Activated CD4-positive, alpha-beta memory T cell treated with anti-CD3 and anti-CD28 coated beads for 36 hours (primary cell): ENCODE data around the gene MCF2L2. TPM values are rescaled to one million over a fixed set of nuclear protein-coding genes. Genes with fewer than 3 reads are reported as not detected.

Experiments
- CTCF ChIA-PET: fragments of 350-600 bp; sonication (Branson Sonifier 250); formaldehyde crosslinking; loops from one replicate; lab custom pipeline; 2021; ENCODE audit warnings: antibody characterized with exemption, inconsistent platforms; lab: Charles Lee
- POLR2A ChIA-PET: fragments of 350-600 bp; sonication (Branson Sonifier 250); formaldehyde crosslinking; loops from one replicate; lab custom pipeline; 2021; ENCODE audit warnings: antibody characterized with exemption; lab: Charles Lee
- DNase-seq: peaks from one replicate; pipeline ENCODE4 v3.0.0-alpha.2; 2020
- H3K27ac Mint-ChIP-seq: one replicate; pipeline ENCODE4 v1.8.0; 2021; ENCODE audit warnings: mixed read lengths
- H3K27me3 Mint-ChIP-seq: one replicate; pipeline ENCODE4 v1.8.0; 2021; ENCODE audit warnings: mixed read lengths
- H3K36me3 Mint-ChIP-seq: one replicate; pipeline ENCODE4 v1.8.0; 2021; ENCODE audit warnings: mixed read lengths
- H3K4me1 Mint-ChIP-seq: one replicate; pipeline ENCODE4 v1.8.0; 2021; ENCODE audit warnings: low read depth, mixed read lengths
- H3K4me3 Mint-ChIP-seq: one replicate; pipeline ENCODE4 v1.8.0; 2021; ENCODE audit warnings: mild to moderate bottlenecking, mixed read lengths
- H3K9me3 Mint-ChIP-seq: one replicate; pipeline ENCODE4 v1.8.0; 2021; ENCODE audit warnings: mixed read lengths
- intact Hi-C: fragments of 100-400 bp; cut with micrococcal nuclease; formaldehyde crosslinking; loops from one replicate; pipeline ENCODE4 v1.15.1; 2023
- total RNA-seq, 2 experiments: library from RNA; stranded (reverse); gene quantifications; one replicate each; pipeline ENCODE4 v1.2.3, GENCODE V29; 2021

Gene MCF2L2
- total RNA-seq, 2 experiments from 2014 or later: 3.9 to 4.7 TPM

GRCh38 chr3:183270344-183270743, 158.1 kb downstream of the MCF2L2 start:
- intact Hi-C loops: no loop called here
- Mint-ChIP-seq H3K4me1 (peaks cover 7% of the 10 kb centered on the region), H3K36me3 (peaks cover 18% of the 10 kb centered on the region), H3K27me3 (no peaks in the 10 kb centered on the region), H3K4me3 (no peak overlapping the region), H3K9me3 (no peaks in the 10 kb centered on the region), H3K27ac (no peak overlapping the region)
- ChIA-PET POLR2A (interaction anchor here (1.1 kb wide), 1 partner anchor 16 kb away, joined by 4 read pairs; no protein-coding TSS in a partner anchor), CTCF (no interaction called here)
- DNase-seq: no peak

- POLR2A ChIA-PET: no interaction called here
- no peak for DNase-seq
- H3K9me3 Mint-ChIP-seq: no peaks in the 10 kb centered on the region
- H3K27ac Mint-ChIP-seq: no peak overlapping the region
- H3K36me3 Mint-ChIP-seq: peaks cover 18% of the 10 kb centered on the region
- intact Hi-C loops: loop anchor here (5.0 kb wide), 1 partner anchor 368 kb away; the partner anchor contains the start of gene KLHL24
- H3K4me3 Mint-ChIP-seq: no peak overlapping the region
- CTCF ChIA-PET: no interaction called here
- peaks cover 1% of the 10 kb centered on the region for H3K4me1 Mint-ChIP-seq
- H3K27me3 Mint-ChIP-seq: no peaks in the 10 kb centered on the region
Observed at GRCh38 chr3:183269345-183269744, 159.1 kb downstream of the MCF2L2 start.

- ChIA-PET POLR2A (no interaction called here), CTCF (no interaction called here)
- Mint-ChIP-seq H3K9me3 (no peaks in the 10 kb centered on the region), H3K27me3 (no peaks in the 10 kb centered on the region), H3K4me3 (no peak overlapping the region), H3K4me1 (peaks cover 1% of the 10 kb centered on the region), H3K36me3 (peaks cover 16% of the 10 kb centered on the region), H3K27ac (no peak overlapping the region)
- intact Hi-C loops: loop anchor here (5.0 kb wide), 1 partner anchor 369 kb away; the partner anchor contains the start of gene KLHL24
- DNase-seq: peak; percentile 17
Observed at GRCh38 chr3:183268366-183268765, 160.1 kb downstream of the MCF2L2 start.

GRCh38 chr3:183267140-183267539, 161.3 kb downstream of the MCF2L2 start:
- Mint-ChIP-seq H3K9me3 (no peaks in the 10 kb centered on the region), H3K27me3 (no peaks in the 10 kb centered on the region), H3K4me1 (peaks cover 1% of the 10 kb centered on the region), H3K4me3 (no peak overlapping the region), H3K36me3 (peaks cover 13% of the 10 kb centered on the region), H3K27ac (no peak overlapping the region)
- intact Hi-C loops: loop anchor here (2.0 to 5.0 kb wide), 5 partner anchors 56 to 370 kb away; partner anchors contain the start of gene KLHL24
- POLR2A ChIA-PET: interaction anchor here (0.5 to 1.8 kb wide), 2 partner anchors 19 to 59 kb away, joined by 3 to 29 read pairs; no protein-coding TSS in a partner anchor
- no peak for DNase-seq
- CTCF ChIA-PET: no interaction called here

GRCh38 chr3:183266454-183266853, 162.0 kb downstream of the MCF2L2 start:
- DNase-seq: peak; percentile 43
- Mint-ChIP-seq H3K27me3 (no peaks in the 10 kb centered on the region), H3K36me3 (peaks cover 13% of the 10 kb centered on the region), H3K4me3 (peak overlapping the region; percentile 25), H3K4me1 (peaks cover 1% of the 10 kb centered on the region), H3K27ac (no peak overlapping the region), H3K9me3 (no peaks in the 10 kb centered on the region)
- intact Hi-C loops: loop anchor here (1.0 to 5.0 kb wide), 7 partner anchors 13 to 371 kb away; partner anchors contain the start of genes B3GNT5 and KLHL24
- ChIA-PET POLR2A (interaction anchor here (0.7 to 1.8 kb wide), 4 partner anchors 12 to 59 kb away, joined by 3 to 29 read pairs (median 5); partner anchors contain the start of gene B3GNT5), CTCF (interaction anchor here (1.0 to 1.8 kb wide), 6 partner anchors 13 to 119 kb away, joined by 3 to 11 read pairs (median 5); partner anchors contain the start of gene B3GNT5)

GRCh38 chr3:183265834-183266417, 162.5 kb downstream of the MCF2L2 start:
- no peak overlapping the region for H3K27ac Mint-ChIP-seq
- peak; percentile 71 for DNase-seq
- no peaks in the 10 kb centered on the region for H3K27me3 Mint-ChIP-seq
- intact Hi-C loops: loop anchor here (1.0 to 5.0 kb wide), 7 partner anchors 13 to 371 kb away; partner anchors contain the start of genes B3GNT5 and KLHL24
- no peaks in the 10 kb centered on the region for H3K9me3 Mint-ChIP-seq
- peaks cover 1% of the 10 kb centered on the region for H3K4me1 Mint-ChIP-seq
- ChIA-PET CTCF (interaction anchor here (0.8 to 1.8 kb wide), 7 partner anchors 13 to 119 kb away, joined by 3 to 11 read pairs (median 5); partner anchors contain the start of gene B3GNT5), POLR2A (interaction anchor here (0.7 to 1.8 kb wide), 4 partner anchors 11 to 58 kb away, joined by 3 to 29 read pairs (median 5); partner anchors contain the start of gene B3GNT5)
- peak overlapping the region; percentile 25 for H3K4me3 Mint-ChIP-seq
- H3K36me3 Mint-ChIP-seq: peaks cover 11% of the 10 kb centered on the region

- intact Hi-C loops: loop anchor here (5.0 kb wide), 1 partner anchor 372 kb away; the partner anchor contains the start of gene KLHL24
- Mint-ChIP-seq H3K36me3 (peaks cover 11% of the 10 kb centered on the region), H3K4me1 (peaks cover 1% of the 10 kb centered on the region), H3K27me3 (no peaks in the 10 kb centered on the region), H3K27ac (no peak overlapping the region), H3K9me3 (no peaks in the 10 kb centered on the region), H3K4me3 (no peak overlapping the region)
- ChIA-PET POLR2A (interaction anchor here (1.3 to 1.8 kb wide), 3 partner anchors 10 to 57 kb away, joined by 4 to 29 read pairs (median 6); no protein-coding TSS in a partner anchor), CTCF (interaction anchor here (0.8 to 1.8 kb wide), 5 partner anchors 21 to 120 kb away, joined by 3 to 11 read pairs (median 5); no protein-coding TSS in a partner anchor)
- no peak for DNase-seq
Observed at GRCh38 chr3:183265157-183265642, 163.2 kb downstream of the MCF2L2 start.

- POLR2A ChIA-PET: no interaction called here
Observed at GRCh38 chr3:183264268-183264667, 164.2 kb downstream of the MCF2L2 start.

GRCh38 chr3:183262875-183263378, 165.5 kb downstream of the MCF2L2 start:
- CTCF ChIA-PET: no interaction called here
- intact Hi-C loops: no loop called here

More at GRCh38 chr3:183264268-183264667, 164.2 kb downstream of the MCF2L2 start:
- DNase-seq: no peak
- H3K27ac Mint-ChIP-seq: no peak overlapping the region
- H3K4me1 Mint-ChIP-seq: peaks cover 4% of the 10 kb centered on the region
- no peak overlapping the region for H3K4me3 Mint-ChIP-seq
- intact Hi-C loops: no loop called here
- peaks cover 3% of the 10 kb centered on the region for H3K36me3 Mint-ChIP-seq
- no peaks in the 10 kb centered on the region for H3K27me3 Mint-ChIP-seq
- CTCF ChIA-PET: no interaction called here
- no peaks in the 10 kb centered on the region for H3K9me3 Mint-ChIP-seq

GRCh38 chr3:183261151-183261724, 167.2 kb downstream of the MCF2L2 start:
- no peak overlapping the region for H3K27ac Mint-ChIP-seq
- H3K4me1 Mint-ChIP-seq: peaks cover 2% of the 10 kb centered on the region
- no peak overlapping the region for H3K4me3 Mint-ChIP-seq
- no peaks in the 10 kb centered on the region for H3K36me3 Mint-ChIP-seq
- CTCF ChIA-PET: no interaction called here
- peaks cover 8% of the 10 kb centered on the region for H3K27me3 Mint-ChIP-seq
- no peaks in the 10 kb centered on the region for H3K9me3 Mint-ChIP-seq
- POLR2A ChIA-PET: no interaction called here
- intact Hi-C loops: no loop called here
- DNase-seq: no peak

More at GRCh38 chr3:183262875-183263378, 165.5 kb downstream of the MCF2L2 start:
- peaks cover 3% of the 10 kb centered on the region for H3K36me3 Mint-ChIP-seq
- H3K9me3 Mint-ChIP-seq: no peaks in the 10 kb centered on the region
- POLR2A ChIA-PET: no interaction called here
- H3K4me3 Mint-ChIP-seq: no peak overlapping the region
- DNase-seq: no peak
- H3K27me3 Mint-ChIP-seq: no peaks in the 10 kb centered on the region
- H3K4me1 Mint-ChIP-seq: peaks cover 2% of the 10 kb centered on the region
- no peak overlapping the region for H3K27ac Mint-ChIP-seq

GRCh38 chr3:183260167-183260904, 168.1 kb downstream of the MCF2L2 start:
- ChIA-PET POLR2A (no interaction called here), CTCF (interaction anchor here (1.2 to 2.1 kb wide), 2 partner anchors 25 to 122 kb away, joined by 4 to 8 read pairs; no protein-coding TSS in a partner anchor)
- peaks cover 1% of the 10 kb centered on the region for H3K36me3 Mint-ChIP-seq
- no peak overlapping the region for H3K27ac Mint-ChIP-seq
- no peak overlapping the region for H3K4me3 Mint-ChIP-seq
- peaks cover 10% of the 10 kb centered on the region for H3K27me3 Mint-ChIP-seq
- intact Hi-C loops: no loop called here
- no peak for DNase-seq
- peaks cover 5% of the 10 kb centered on the region for H3K4me1 Mint-ChIP-seq
- no peaks in the 10 kb centered on the region for H3K9me3 Mint-ChIP-seq
